Activated naive CD4-positive, alpha-beta T cell treated with anti-CD3 and anti-CD28 coated beads for 36 hours (primary cell): ENCODE measurements around the gene PCDHGA3. TPM values are rescaled to one million over a fixed set of nuclear protein-coding genes. Genes with fewer than 3 reads are reported as not detected.
"Not testable (repeated sequence)": the region's sequence is repeated elsewhere in the genome, so short reads cannot be mapped to it uniquely, and the experiment has no call there.

Source experiments
- CTCF ChIA-PET: fragments of 350-600 bp; sonication (Branson Sonifier 250); formaldehyde crosslinking; loops from one replicate; lab custom pipeline; 2021; ENCODE audit warnings: antibody characterized with exemption; lab: Charles Lee
- DNase-seq: peaks from one replicate; pipeline ENCODE4 v3.0.0-alpha.2; 2020
- H3K27ac Mint-ChIP-seq: one replicate; pipeline ENCODE4 v1.8.0; 2021; ENCODE audit warnings: mild to moderate bottlenecking, mixed read lengths
- H3K27me3 Mint-ChIP-seq: one replicate; pipeline ENCODE4 v1.8.0; 2021; ENCODE audit warnings: low read depth, mixed read lengths
- H3K36me3 Mint-ChIP-seq: one replicate; pipeline ENCODE4 v1.8.0; 2021; ENCODE audit warnings: low read depth, mixed read lengths
- H3K4me1 Mint-ChIP-seq: one replicate; pipeline ENCODE4 v1.8.0; 2021; ENCODE audit warnings: low read depth, mixed read lengths
- H3K4me3 Mint-ChIP-seq: one replicate; pipeline ENCODE4 v1.8.0; 2021; ENCODE audit warnings: mild to moderate bottlenecking, moderate library complexity, mixed read lengths
- H3K9me3 Mint-ChIP-seq: one replicate; pipeline ENCODE4 v1.8.0; 2021; ENCODE audit warnings: mixed read lengths
- intact Hi-C: fragments of 100-400 bp; cut with micrococcal nuclease; formaldehyde crosslinking; loops from one replicate; pipeline ENCODE4 v1.15.1; 2023
- total RNA-seq, 2 experiments: library from RNA; stranded (reverse); gene quantifications; one replicate each; pipeline ENCODE4 v1.2.3, GENCODE V29; 2021

The PCDHGA3 gene
- total RNA-seq, 2 experiments from 2014 or later, result not detected

GRCh38 chr5:141389153-141390042 lies 45.8 kb downstream of the PCDHGA3 start:
- H3K36me3 Mint-ChIP-seq, result peaks cover 22% of the 10 kb centered on the region
- intact Hi-C loops, result no loop called here
- peaks cover 29% of the 10 kb centered on the region for H3K9me3 Mint-ChIP-seq

GRCh38 chr5:141392429-141393198 lies 49.0 kb downstream of the PCDHGA3 start, which contains the start of gene PCDHGA8:
Gene PCDHGA8, plus strand, starts transcription at chr5:141392633. Its CDS starts 181 bp downstream, at chr5:141392814.
- CTCF ChIA-PET, result interaction anchor here (1.1 to 2.0 kb wide), 3 partner anchors 28 to 165 kb away, joined by 3 to 6 read pairs (median 4); partner anchors contain the start of gene PCDHGA11
- Mint-ChIP-seq H3K4me3 (no peak within 1 kb of the TSS), H3K36me3 (peaks cover 19% of the 10 kb centered on the region), H3K4me1 (no peaks in the 10 kb centered on the region), H3K9me3 (peaks cover 23% of the 10 kb centered on the region), H3K27me3 (peaks cover 62% of the 10 kb centered on the region), H3K27ac (no peak within 1 kb of the TSS)
- no peak for DNase-seq
- intact Hi-C loops, result no loop called here

More at GRCh38 chr5:141389153-141390042, 45.8 kb downstream of the PCDHGA3 start:
- Mint-ChIP-seq H3K4me3 (no peak overlapping the region), H3K27me3 (peaks cover 74% of the 10 kb centered on the region), H3K4me1 (no peaks in the 10 kb centered on the region), H3K27ac (no peak overlapping the region)
- DNase-seq, result no peak
- CTCF ChIA-PET, result interaction anchor here (0.6 to 2.4 kb wide), 6 partner anchors 17 to 203 kb away, joined by 3 to 6 read pairs (median 4); partner anchors contain the start of genes PCDHB9, PCDHGA11 and PCDHGC3

GRCh38 chr5:141393267-141393666 lies 49.6 kb downstream of the PCDHGA3 start:
- DNase-seq, result no peak
- CTCF ChIA-PET, result interaction anchor here (1.1 to 2.0 kb wide), 3 partner anchors 28 to 165 kb away, joined by 3 to 6 read pairs (median 4); partner anchors contain the start of gene PCDHGA11
- peaks cover 19% of the 10 kb centered on the region for H3K36me3 Mint-ChIP-seq
- intact Hi-C loops, result no loop called here
- H3K27ac Mint-ChIP-seq, result no peak overlapping the region
- no peaks in the 10 kb centered on the region for H3K4me1 Mint-ChIP-seq
- peaks cover 23% of the 10 kb centered on the region for H3K9me3 Mint-ChIP-seq
- peaks cover 60% of the 10 kb centered on the region for H3K27me3 Mint-ChIP-seq
- no peak overlapping the region for H3K4me3 Mint-ChIP-seq

GRCh38 chr5:141394401-141395187 lies 51.0 kb downstream of the PCDHGA3 start:
- peaks cover 21% of the 10 kb centered on the region for H3K9me3 Mint-ChIP-seq
- H3K4me1 Mint-ChIP-seq, DNase-seq, intact Hi-C loops, H3K4me3 Mint-ChIP-seq: not testable (repeated sequence)
- H3K36me3 Mint-ChIP-seq, result peaks cover 20% of the 10 kb centered on the region
- H3K27ac Mint-ChIP-seq, result peak overlapping the region; percentile 41
- CTCF ChIA-PET, result interaction anchor here (2.2 kb wide), 1 partner anchor 30 kb away, joined by 6 read pairs; the partner anchor contains the start of gene PCDHGA5
- H3K27me3 Mint-ChIP-seq, result peaks cover 60% of the 10 kb centered on the region

Other genes starting within 250 kb of the PCDHGA3 start
- gene PCDHB2, start 249.2 kb upstream of the PCDHGA3 start, total RNA-seq, result not detected
- not detected for gene PCDHB3, start 243.4 kb upstream of the PCDHGA3 start, total RNA-seq
- not detected for gene PCDHB4, start 222.0 kb upstream of the PCDHGA3 start, total RNA-seq
- not detected for gene PCDHB5, start 208.6 kb upstream of the PCDHGA3 start, total RNA-seq
- gene PCDHB6, start 193.8 kb upstream of the PCDHGA3 start, total RNA-seq, result not detected
- not detected for gene PCDHB7, start 171.2 kb upstream of the PCDHGA3 start, total RNA-seq
- gene PCDHB8, start 166.0 kb upstream of the PCDHGA3 start, total RNA-seq, result not detected
- not detected for gene PCDHB16, start 161.4 kb upstream of the PCDHGA3 start, total RNA-seq
- gene PCDHB9, start 156.7 kb upstream of the PCDHGA3 start, total RNA-seq, result not detected
- gene PCDHB10, start 151.5 kb upstream of the PCDHGA3 start, total RNA-seq, result not detected
- gene PCDHB11, start 144.2 kb upstream of the PCDHGA3 start, total RNA-seq, result not detected
- not detected for gene PCDHB12, start 135.1 kb upstream of the PCDHGA3 start, total RNA-seq
- not detected for gene PCDHB13, start 129.9 kb upstream of the PCDHGA3 start, total RNA-seq
- not detected for gene PCDHB14, start 120.5 kb upstream of the PCDHGA3 start, total RNA-seq
- not detected for gene PCDHB15, start 98.4 kb upstream of the PCDHGA3 start, total RNA-seq
- not detected for gene SLC25A2, start 39.8 kb upstream of the PCDHGA3 start, total RNA-seq
- gene TAF7, start 23.0 kb upstream of the PCDHGA3 start, total RNA-seq, result 10 to 100 TPM; 57.0 to 57.9 TPM
- not detected for gene PCDHGA1, start 13.3 kb upstream of the PCDHGA3 start, total RNA-seq
- not detected for gene PCDHGA2, start 5.1 kb upstream of the PCDHGA3 start, total RNA-seq
- gene PCDHGB1, start 6.3 kb downstream of the PCDHGA3 start, total RNA-seq, result not detected
- not detected for gene PCDHGA4, start 11.2 kb downstream of the PCDHGA3 start, total RNA-seq
- not detected for gene PCDHGB2, start 16.2 kb downstream of the PCDHGA3 start, total RNA-seq
- under 1 TPM in 1 of 2 experiments, not detected in 1; 0.05 TPM for gene PCDHGA5, start 20.3 kb downstream of the PCDHGA3 start, total RNA-seq
- gene PCDHGB3, start 26.4 kb downstream of the PCDHGA3 start, total RNA-seq, result under 1 TPM in 1 of 2 experiments, not detected in 1; 0.07 TPM
- gene PCDHGA6, start 30.1 kb downstream of the PCDHGA3 start, total RNA-seq, result under 1 TPM; 0.05 to 0.07 TPM
- gene PCDHGA7, start 38.9 kb downstream of the PCDHGA3 start, total RNA-seq, result not detected
- not detected for gene PCDHGB4, start 43.9 kb downstream of the PCDHGA3 start, total RNA-seq
- gene PCDHGA8, start 48.8 kb downstream of the PCDHGA3 start, total RNA-seq, result not detected
- under 1 TPM in 1 of 2 experiments, not detected in 1; 0.12 TPM for gene PCDHGB5, start 54.1 kb downstream of the PCDHGA3 start, total RNA-seq
- under 1 TPM in 1 of 2 experiments, not detected in 1; 0.07 TPM for gene PCDHGA9, start 58.9 kb downstream of the PCDHGA3 start, total RNA-seq
- under 1 TPM in 1 of 2 experiments, not detected in 1; 0.05 TPM for gene PCDHGB6, start 64.2 kb downstream of the PCDHGA3 start, total RNA-seq
- gene PCDHGA10, start 69.2 kb downstream of the PCDHGA3 start, total RNA-seq, result under 1 TPM in 1 of 2 experiments, not detected in 1; 0.05 TPM
- not detected for gene PCDHGB7, start 73.8 kb downstream of the PCDHGA3 start, total RNA-seq
- gene PCDHGA11, start 77.2 kb downstream of the PCDHGA3 start, total RNA-seq, result under 1 TPM; 0.10 to 0.17 TPM
- not detected for gene PCDHGA12, start 86.7 kb downstream of the PCDHGA3 start, total RNA-seq
- under 1 TPM; 0.12 to 0.17 TPM for gene PCDHGC3, start 132.1 kb downstream of the PCDHGA3 start, total RNA-seq
- not detected for gene PCDHGC4, start 141.2 kb downstream of the PCDHGA3 start, total RNA-seq
- not detected for gene PCDHGC5, start 145.3 kb downstream of the PCDHGA3 start, total RNA-seq